Measurements from ENCODE around the gene BAAT. TPM values are rescaled to one million over a fixed set of nuclear protein-coding genes. Genes with fewer than 3 reads are reported as not detected.

The BAAT gene
- total RNA-seq, 1 experiment from 2014 or later = 0.19 TPM

DNA sequence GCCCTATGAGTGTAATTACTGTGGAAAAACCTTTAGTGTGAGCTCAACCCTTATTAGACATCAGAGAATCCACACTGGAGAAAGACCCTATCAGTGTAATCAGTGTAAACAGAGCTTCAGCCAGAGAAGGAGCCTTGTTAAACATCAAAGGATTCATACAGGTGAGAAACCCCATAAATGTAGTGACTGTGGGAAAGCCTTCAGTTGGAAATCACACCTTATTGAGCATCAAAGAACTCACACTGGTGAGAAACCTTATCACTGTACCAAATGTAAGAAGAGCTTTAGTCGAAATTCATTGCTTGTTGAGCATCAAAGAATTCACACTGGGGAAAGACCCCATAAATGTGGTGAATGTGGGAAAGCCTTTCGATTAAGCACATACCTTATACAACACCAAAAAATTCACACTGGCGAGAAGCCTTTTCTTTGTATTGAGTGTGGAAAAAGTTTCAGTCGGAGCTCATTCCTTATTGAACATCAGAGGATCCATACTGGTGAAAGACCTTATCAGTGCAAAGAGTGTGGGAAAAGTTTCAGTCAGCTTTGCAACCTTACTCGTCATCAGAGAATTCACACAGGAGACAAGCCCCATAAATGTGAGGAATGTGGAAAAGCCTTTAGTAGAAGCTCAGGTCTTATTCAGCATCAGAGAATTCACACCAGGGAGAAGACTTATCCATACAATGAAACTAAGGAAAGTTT lies 23.7 kb upstream of the BAAT start:
- Histone ChIP-seq H3K4me1 (ENCODE audit: low read length) (no peaks in the 10 kb centered on the region), H3K9me3 (ENCODE audit: low read length) (peaks cover 62% of the 10 kb centered on the region), H3K27me3 (ENCODE audit: low read length) (no peaks in the 10 kb centered on the region), H3K27ac (ENCODE audit: low read length) (no peak overlapping the region), H3K4me3 (ENCODE audit: low read length) (no peak overlapping the region), H2AFZ (ENCODE audit: low read length) (no peak overlapping the region), H3K9ac (ENCODE audit: low read length) (no peak overlapping the region), H4K20me1 (ENCODE audit: insufficient read depth, low read depth, low read length) (no peaks in the 10 kb centered on the region), H3K9me2 (replicated peaks; ENCODE audit: insufficient read depth, low read length) (no peaks in the 10 kb centered on the region), H3K36me3 (ENCODE audit: insufficient read depth, low read length) (peaks cover 63% of the 10 kb centered on the region), H3K79me2 (ENCODE audit: low read length) (no peaks in the 10 kb centered on the region), H3K4me2 (ENCODE audit: low read depth, low read length, poor library complexity, severe bottlenecking) (no peak overlapping the region)
- no peak for DNase-seq

DNA sequence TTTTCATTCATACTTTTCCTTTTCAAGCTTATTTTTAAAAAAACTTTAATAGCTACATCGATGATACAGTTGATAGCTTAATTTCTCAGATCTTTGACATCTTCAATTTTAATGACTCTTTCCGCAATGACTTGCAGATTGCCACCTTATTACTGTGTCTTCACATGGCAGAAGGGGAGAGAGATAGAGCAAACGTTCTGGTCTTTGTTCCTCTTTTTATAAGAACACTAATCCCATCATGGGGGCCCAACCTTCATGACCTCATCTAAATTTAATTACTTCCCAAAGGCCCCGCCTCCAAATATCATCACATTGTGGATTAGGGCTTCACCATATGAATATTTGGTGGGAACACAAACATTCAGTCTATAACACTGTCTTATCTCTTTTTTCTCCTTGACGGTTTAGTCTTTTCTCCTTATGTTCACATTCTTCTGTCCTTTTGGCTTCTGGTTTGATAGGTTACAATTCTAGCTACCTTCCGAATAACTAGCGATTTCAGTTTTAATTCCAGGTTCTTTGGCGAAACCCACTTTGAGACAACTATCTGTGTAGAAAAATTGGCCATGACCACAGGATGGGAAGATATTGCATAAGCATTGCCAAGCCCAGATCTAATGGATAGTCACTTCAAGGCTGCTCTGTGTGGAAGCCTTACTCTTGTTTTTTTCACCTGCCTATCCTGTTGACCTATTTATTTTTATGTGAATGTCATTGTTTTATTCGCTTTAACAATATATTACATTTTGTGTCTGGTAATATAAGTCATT lies 18.9 kb upstream of the BAAT start:
- no peak overlapping the region for H3K9ac ChIP-seq (ENCODE audit: low read length)
- H3K4me1 ChIP-seq (ENCODE audit: low read length) = peaks cover 13% of the 10 kb centered on the region
- H3K4me3 ChIP-seq (ENCODE audit: low read length) = no peak overlapping the region
- H3K9me2 ChIP-seq (replicated peaks; ENCODE audit: insufficient read depth, low read length) = no peaks in the 10 kb centered on the region
- no peak overlapping the region for H3K27ac ChIP-seq (ENCODE audit: low read length)
- H3K36me3 ChIP-seq (ENCODE audit: insufficient read depth, low read length) = peaks cover 85% of the 10 kb centered on the region
- peaks cover 51% of the 10 kb centered on the region for H3K9me3 ChIP-seq (ENCODE audit: low read length)
- no peaks in the 10 kb centered on the region for H3K27me3 ChIP-seq (ENCODE audit: low read length)
- no peak overlapping the region for H2AFZ ChIP-seq (ENCODE audit: low read length)
- H3K4me2 ChIP-seq (ENCODE audit: low read depth, low read length, poor library complexity, severe bottlenecking) = no peak overlapping the region
- no peak for DNase-seq
- H4K20me1 ChIP-seq (ENCODE audit: insufficient read depth, low read depth, low read length) = no peaks in the 10 kb centered on the region
- H3K79me2 ChIP-seq (ENCODE audit: low read length) = peaks cover 34% of the 10 kb centered on the region

DNA sequence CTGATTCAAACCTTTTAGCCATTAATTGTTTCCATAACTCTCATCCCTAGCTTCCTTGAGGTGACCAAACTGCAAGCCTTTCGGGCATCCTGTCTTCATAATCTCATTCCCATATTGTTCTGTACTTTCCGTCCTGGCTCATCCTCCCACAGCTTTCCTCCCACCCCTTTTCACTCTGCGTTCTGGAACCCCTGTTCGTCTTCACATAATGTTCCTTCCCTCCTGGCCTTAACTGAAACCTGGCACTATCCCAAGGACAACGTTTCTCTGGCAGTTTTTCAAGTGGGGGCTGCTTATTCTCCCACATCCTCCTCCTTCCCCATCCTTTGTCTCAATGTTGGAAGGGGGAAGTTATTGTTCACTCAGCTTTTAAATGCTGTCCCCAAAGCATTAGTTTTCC lies 15.3 kb upstream of the BAAT start:
- H3K4me2 ChIP-seq (ENCODE audit: low read depth, low read length, poor library complexity, severe bottlenecking) = peak overlapping the region; percentile 88
- DNase-seq = no peak
- peaks cover 67% of the 10 kb centered on the region for H3K79me2 ChIP-seq (ENCODE audit: low read length)
- peak overlapping the region; percentile 75; the same call in 1 of the 2 replicates for H3K9ac ChIP-seq (ENCODE audit: low read length)
- H3K9me3 ChIP-seq (ENCODE audit: low read length) = peaks cover 32% of the 10 kb centered on the region
- H3K36me3 ChIP-seq (ENCODE audit: insufficient read depth, low read length) = peaks cover 70% of the 10 kb centered on the region
- H3K4me1 ChIP-seq (ENCODE audit: low read length) = peaks cover 19% of the 10 kb centered on the region
- no peaks in the 10 kb centered on the region for H4K20me1 ChIP-seq (ENCODE audit: insufficient read depth, low read depth, low read length)
- H3K4me3 ChIP-seq (ENCODE audit: low read length) = peak overlapping the region; percentile 79
- no peak overlapping the region for H3K27ac ChIP-seq (ENCODE audit: low read length)
- H2AFZ ChIP-seq (ENCODE audit: low read length) = no peak overlapping the region
- H3K27me3 ChIP-seq (ENCODE audit: low read length) = no peaks in the 10 kb centered on the region
- no peaks in the 10 kb centered on the region for H3K9me2 ChIP-seq (replicated peaks; ENCODE audit: insufficient read depth, low read length)

DNA sequence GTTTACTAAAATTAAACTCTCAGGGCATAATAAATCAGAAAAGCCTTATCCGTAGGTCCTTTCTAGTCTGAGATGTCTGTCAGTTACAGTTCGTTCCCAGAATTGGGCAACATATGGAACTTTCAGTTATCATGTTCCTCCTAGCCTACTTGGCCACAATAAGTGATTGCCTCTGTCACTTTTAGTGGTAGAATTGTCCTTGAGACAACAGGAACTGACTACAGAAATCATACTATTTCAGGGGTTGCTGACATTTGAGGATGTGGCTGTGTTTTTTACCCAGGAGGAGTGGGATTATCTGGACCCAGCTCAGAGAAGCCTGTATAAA lies 14.8 kb upstream of the BAAT start:
- no peak overlapping the region for H3K27ac ChIP-seq (ENCODE audit: low read length)
- no peak overlapping the region for H2AFZ ChIP-seq (ENCODE audit: low read length)
- peaks cover 32% of the 10 kb centered on the region for H3K9me3 ChIP-seq (ENCODE audit: low read length)
- H3K4me1 ChIP-seq (ENCODE audit: low read length) = peaks cover 19% of the 10 kb centered on the region
- no peaks in the 10 kb centered on the region for H3K27me3 ChIP-seq (ENCODE audit: low read length)
- DNase-seq = no peak
- H3K9me2 ChIP-seq (replicated peaks; ENCODE audit: insufficient read depth, low read length) = no peaks in the 10 kb centered on the region
- H3K79me2 ChIP-seq (ENCODE audit: low read length) = peaks cover 72% of the 10 kb centered on the region
- peaks cover 69% of the 10 kb centered on the region for H3K36me3 ChIP-seq (ENCODE audit: insufficient read depth, low read length)
- H3K9ac ChIP-seq (ENCODE audit: low read length) = peak overlapping the region; percentile 75
- peak overlapping the region; percentile 88 for H3K4me2 ChIP-seq (ENCODE audit: low read depth, low read length, poor library complexity, severe bottlenecking)
- no peaks in the 10 kb centered on the region for H4K20me1 ChIP-seq (ENCODE audit: insufficient read depth, low read depth, low read length)
- H3K4me3 ChIP-seq (ENCODE audit: low read length) = peak overlapping the region; percentile 79

DNA sequence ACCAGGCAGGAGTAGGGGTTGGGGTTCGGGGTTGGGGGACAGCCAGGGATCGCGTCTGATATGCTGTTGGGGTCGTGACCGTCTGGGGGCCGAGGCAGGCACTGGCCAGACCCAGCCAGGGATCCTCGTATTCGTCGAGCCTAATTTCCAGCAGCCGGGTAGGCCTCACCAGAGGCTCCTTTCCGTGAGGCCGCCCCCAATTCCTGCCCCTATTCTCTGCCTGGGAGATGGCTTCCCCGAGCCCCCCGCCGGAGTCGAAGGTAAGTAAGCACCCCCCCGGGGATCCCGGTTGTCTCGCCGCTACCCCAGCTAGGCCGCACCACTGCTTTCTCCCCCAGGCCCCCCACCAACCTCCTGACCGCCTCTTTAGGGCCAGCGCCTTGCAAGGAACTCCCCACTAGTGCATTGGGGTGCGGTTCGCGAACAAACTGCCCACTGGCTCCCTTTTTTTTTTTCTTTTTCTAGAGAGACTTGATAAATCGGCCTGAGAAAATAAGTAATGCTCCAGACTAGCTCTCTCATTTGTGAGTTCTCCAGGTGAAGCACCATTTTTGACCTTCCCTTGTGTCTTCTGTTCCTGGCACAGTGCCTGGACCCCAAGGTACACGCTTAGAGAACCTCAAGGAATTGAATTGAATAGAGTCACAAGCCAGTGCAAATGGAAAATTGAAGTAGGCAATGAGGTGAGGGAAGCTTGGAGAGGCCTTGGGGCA lies 14.3 kb upstream of the BAAT start:
- H2AFZ ChIP-seq (ENCODE audit: low read length) = peak overlapping the region; percentile 73; the same call in 1 of the 2 replicates
- H3K4me1 ChIP-seq (ENCODE audit: low read length) = peaks cover 19% of the 10 kb centered on the region
- H3K27me3 ChIP-seq (ENCODE audit: low read length) = no peaks in the 10 kb centered on the region
- H3K9ac ChIP-seq (ENCODE audit: low read length) = peak overlapping the region; percentile 75
- DNase-seq = no peak
- H3K36me3 ChIP-seq (ENCODE audit: insufficient read depth, low read length) = peaks cover 69% of the 10 kb centered on the region
- H3K9me3 ChIP-seq (ENCODE audit: low read length) = peaks cover 37% of the 10 kb centered on the region
- no peak overlapping the region; the same call in 1 of the 2 replicates for H3K27ac ChIP-seq (ENCODE audit: low read length)
- H3K9me2 ChIP-seq (replicated peaks; ENCODE audit: insufficient read depth, low read length) = no peaks in the 10 kb centered on the region
- H3K79me2 ChIP-seq (ENCODE audit: low read length) = peaks cover 78% of the 10 kb centered on the region
- H3K4me2 ChIP-seq (ENCODE audit: low read depth, low read length, poor library complexity, severe bottlenecking) = peak overlapping the region; percentile 88
- no peaks in the 10 kb centered on the region for H4K20me1 ChIP-seq (ENCODE audit: insufficient read depth, low read depth, low read length)
- H3K4me3 ChIP-seq (ENCODE audit: low read length) = peak overlapping the region; percentile 79

DNA sequence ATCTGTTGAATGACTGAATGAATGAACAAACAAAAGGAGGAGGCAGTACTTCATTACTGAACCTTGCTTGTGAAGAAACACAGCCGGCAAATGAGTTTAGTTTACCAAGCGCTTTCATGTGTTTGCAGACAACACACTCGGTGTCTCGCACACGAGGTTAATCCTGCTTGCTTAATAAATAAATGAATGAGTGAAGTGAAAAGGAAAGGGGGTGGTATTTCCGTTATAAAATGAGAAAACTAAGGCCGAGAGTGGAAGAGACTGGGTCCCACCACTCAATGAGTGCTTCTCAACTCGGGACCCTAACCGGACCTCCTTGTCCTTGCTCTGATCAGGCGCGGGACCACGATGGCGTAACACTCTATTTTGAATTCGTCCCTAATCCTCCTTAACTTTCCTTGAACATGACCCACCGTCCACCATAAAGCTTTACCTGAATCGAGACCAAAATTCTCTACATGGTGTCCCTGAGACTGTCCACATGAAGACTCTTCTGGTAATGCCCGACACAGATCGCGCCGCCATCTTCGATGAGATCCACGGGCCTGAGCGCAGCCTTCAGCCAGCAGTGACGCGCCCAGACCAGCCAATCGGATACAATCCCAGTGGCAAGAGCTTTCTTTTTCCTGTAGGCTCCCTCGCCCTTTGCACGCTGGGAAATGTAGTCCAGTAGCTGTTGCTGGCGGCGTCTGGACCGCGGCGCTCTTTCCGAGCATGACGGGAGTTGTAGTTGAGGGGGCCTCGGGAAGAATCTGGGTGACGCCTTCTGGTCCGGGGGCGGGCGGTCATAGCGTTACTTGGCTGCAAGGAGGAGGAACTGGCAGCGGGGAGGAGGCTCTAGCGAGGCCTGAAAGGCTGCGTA lies 13.5 kb upstream of the BAAT start, which contains the start of the genes MRPL50 and ZNF189:
Gene MRPL50, minus strand, starts transcription at position 551 of the 862 bp plus-strand sequence. Its CDS starts 26 bp downstream, at position 525.
Gene ZNF189, plus strand, starts transcription at position 784 of the 862 bp plus-strand sequence. CDS start 306 bp downstream, outside the sequence.
- Histone ChIP-seq H3K36me3 (ENCODE audit: insufficient read depth, low read length) (peaks cover 68% of the 10 kb centered on the region), H2AFZ (ENCODE audit: low read length) (peak within 1 kb of the TSS; percentile 73), H3K4me2 (ENCODE audit: low read depth, low read length, poor library complexity, severe bottlenecking) (peak within 1 kb of the TSS; percentile 88), H3K79me2 (ENCODE audit: low read length) (peaks cover 86% of the 10 kb centered on the region), H3K27me3 (ENCODE audit: low read length) (no peaks in the 10 kb centered on the region), H4K20me1 (ENCODE audit: insufficient read depth, low read depth, low read length) (no peaks in the 10 kb centered on the region), H3K27ac (ENCODE audit: low read length) (no peak within 1 kb of the TSS; the same call in 1 of the 2 replicates), H3K9ac (ENCODE audit: low read length) (peak within 1 kb of the TSS; percentile 75), H3K4me1 (ENCODE audit: low read length) (peaks cover 19% of the 10 kb centered on the region), H3K9me3 (ENCODE audit: low read length) (peaks cover 31% of the 10 kb centered on the region), H3K9me2 (replicated peaks; ENCODE audit: insufficient read depth, low read length) (no peaks in the 10 kb centered on the region), H3K4me3 (ENCODE audit: low read length) (peak within 1 kb of the TSS; percentile 81)
- peak; percentile 99 for DNase-seq

DNA sequence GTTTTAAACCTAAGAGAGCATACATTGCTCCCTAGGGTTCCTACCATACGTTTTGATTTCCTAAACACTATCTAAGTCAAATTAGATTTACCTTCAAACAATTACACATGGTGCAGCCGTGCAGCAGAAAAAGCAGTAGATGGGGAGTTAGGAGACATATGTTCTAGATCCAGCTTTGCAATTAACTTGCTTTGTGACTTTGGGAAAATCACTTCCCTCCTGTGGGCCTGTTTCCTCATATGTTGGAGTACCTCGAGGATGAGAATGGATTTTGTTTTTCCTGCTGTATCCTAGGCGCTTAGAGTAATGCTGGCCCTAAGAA lies 12.9 kb upstream of the BAAT start:
- H3K4me1 ChIP-seq (ENCODE audit: low read length) = peaks cover 19% of the 10 kb centered on the region
- H2AFZ ChIP-seq (ENCODE audit: low read length) = peak overlapping the region; percentile 73; the same call in 1 of the 2 replicates
- no peaks in the 10 kb centered on the region for H3K9me2 ChIP-seq (replicated peaks; ENCODE audit: insufficient read depth, low read length)
- H3K4me2 ChIP-seq (ENCODE audit: low read depth, low read length, poor library complexity, severe bottlenecking) = peak overlapping the region; percentile 80
- no peak overlapping the region; the same call in 1 of the 2 replicates for H3K27ac ChIP-seq (ENCODE audit: low read length)
- peak overlapping the region; percentile 81 for H3K4me3 ChIP-seq (ENCODE audit: low read length)
- H4K20me1 ChIP-seq (ENCODE audit: insufficient read depth, low read depth, low read length) = no peaks in the 10 kb centered on the region
- H3K36me3 ChIP-seq (ENCODE audit: insufficient read depth, low read length) = peaks cover 68% of the 10 kb centered on the region
- peak overlapping the region; percentile 75 for H3K9ac ChIP-seq (ENCODE audit: low read length)
- peak; percentile 51 for DNase-seq
- H3K9me3 ChIP-seq (ENCODE audit: low read length) = peaks cover 31% of the 10 kb centered on the region
- H3K79me2 ChIP-seq (ENCODE audit: low read length) = peaks cover 91% of the 10 kb centered on the region
- H3K27me3 ChIP-seq (ENCODE audit: low read length) = no peaks in the 10 kb centered on the region
